Type B pancreatic cell (in vitro differentiated cells): Measurements from ENCODE around the gene SYTL2. TPM values are rescaled to one million over a fixed set of nuclear protein-coding genes. Genes with fewer than 3 reads are reported as not detected.

ENCODE experiments used
- DNase-seq: peaks from one replicate; pipeline ENCODE4 v3.0.0; 2021; ENCODE audit warnings: mixed read lengths; ENCODE audit not compliant: unreplicated experiment; ENCODE audit errors: extremely low spot score
- H3K27ac Mint-ChIP-seq: 2 replicates; pipeline ENCODE4 v1.8.0; 2021; ENCODE audit warnings: mild to moderate bottlenecking, mixed read lengths
- H3K27me3 Mint-ChIP-seq: 2 replicates; pipeline ENCODE4 v1.8.0; 2021; ENCODE audit warnings: mixed read lengths
- H3K36me3 Mint-ChIP-seq: 2 replicates; pipeline ENCODE4 v1.8.0; 2021; ENCODE audit warnings: mixed read lengths
- H3K4me1 Mint-ChIP-seq: one replicate; pipeline ENCODE4 v1.8.0; 2021; ENCODE audit warnings: mixed read lengths; ENCODE audit not compliant: unreplicated experiment
- H3K4me3 Mint-ChIP-seq: 2 replicates; pipeline ENCODE4 v1.8.0; 2021; ENCODE audit warnings: mild to moderate bottlenecking, mixed read lengths
- H3K9me3 Mint-ChIP-seq: 2 replicates; pipeline ENCODE4 v1.8.0; 2021; ENCODE audit warnings: mixed read lengths
- CTCF ChIP-seq: fragments of 200-600 bp; sonication (generic); conservative IDR thresholded peaks from 2 replicates; pipeline ENCODE4 v1.5.0; 2021; ENCODE audit warnings: antibody characterized with exemption, mild to moderate bottlenecking
- total RNA-seq: library from RNA; stranded (reverse); gene quantifications from 2 replicates; pipeline ENCODE4 v1.2.1, GENCODE V29; 2021; ENCODE audit warnings: low replicate concordance

The SYTL2 gene
- total RNA-seq, 1 donor from 2014 or later = 30.6 TPM

- Mint-ChIP-seq H3K4me1 (peaks cover 16% of the 10 kb centered on the region), H3K27me3 (peaks cover 15% of the 10 kb centered on the region), H3K27ac (peak within 1 kb of the TSS; percentile 98), H3K4me3 (peak within 1 kb of the TSS; percentile 97), H3K9me3 (no peaks in the 10 kb centered on the region), H3K36me3 (peaks cover 5% of the 10 kb centered on the region)
- peak; percentile 87 for DNase-seq
- TF ChIP-seq CTCF = no peak
These were observed 163.2 kb downstream of the SYTL2 start, which contains the start of gene TMEM126A for GRCh38 chr11:85647604-85648299. TSS of gene TMEM126A (plus strand) at chr11:85647967. CDS start at chr11:85650256, 2,289 bp downstream.

GRCh38 chr11:85647078-85647477 is 163.9 kb downstream of the SYTL2 start:
- peak overlapping the region; percentile 97 for H3K4me3 Mint-ChIP-seq
- H3K27me3 Mint-ChIP-seq = peaks cover 16% of the 10 kb centered on the region
- DNase-seq = no peak
- no peaks in the 10 kb centered on the region for H3K9me3 Mint-ChIP-seq
- peaks cover 16% of the 10 kb centered on the region for H3K4me1 Mint-ChIP-seq
- no peak for TF ChIP-seq CTCF
- H3K36me3 Mint-ChIP-seq = peaks cover 5% of the 10 kb centered on the region
- H3K27ac Mint-ChIP-seq = peak overlapping the region; percentile 98

Other genes with a start within 250 kb of the SYTL2 start
- 2.3 and 5.9 TPM in 2 replicates for gene DLG2, start 183.8 kb downstream of the SYTL2 start, total RNA-seq
- 31.2 and 46.7 TPM in 2 replicates for gene TMEM126B, start 182.5 kb downstream of the SYTL2 start, total RNA-seq
- gene TMEM126A, start 163.2 kb downstream of the SYTL2 start, total RNA-seq = 22.7 and 25.6 TPM in 2 replicates
- 43.2 and 55.7 TPM in 2 replicates for gene CREBZF, start 146.0 kb downstream of the SYTL2 start, total RNA-seq
- 0.19 and 0.77 TPM in 2 replicates for gene CCDC89, start 124.9 kb downstream of the SYTL2 start, total RNA-seq
- gene CCDC83, start 44.2 kb upstream of the SYTL2 start, total RNA-seq = not detected in 2 replicates